DMS79 (cell line): ENCODE data around the gene BMP7.
"Not testable (repeated sequence)": the region's sequence is repeated elsewhere in the genome, so short reads cannot be mapped to it uniquely, and the experiment has no call there.

Experiments used
- DNase-seq: peaks from one replicate; lab custom pipeline; 2025; lab: John Stamatoyannopoulos, UW

The BMP7 gene

DNA sequence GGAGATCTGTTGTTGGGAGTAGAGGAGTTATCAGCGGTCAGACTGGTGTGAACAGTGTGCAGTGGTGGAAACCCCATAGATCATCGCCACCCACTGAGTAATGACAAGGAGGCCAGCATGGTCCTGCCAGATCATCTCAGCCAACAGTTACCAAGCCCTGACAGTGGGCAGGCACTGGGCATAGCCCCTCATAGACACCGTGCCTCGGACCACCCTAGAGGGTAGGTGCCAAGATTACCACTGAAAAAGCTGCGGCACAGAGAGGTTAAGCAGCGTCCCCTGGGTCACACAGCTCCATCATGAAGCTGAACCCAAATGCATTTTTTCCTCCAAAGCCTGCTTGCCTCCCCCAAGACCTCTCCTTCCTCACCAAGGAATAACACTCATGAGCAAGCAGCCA, 21.5 kb upstream of the BMP7 start:
- no peak for DNase-seq

DNA sequence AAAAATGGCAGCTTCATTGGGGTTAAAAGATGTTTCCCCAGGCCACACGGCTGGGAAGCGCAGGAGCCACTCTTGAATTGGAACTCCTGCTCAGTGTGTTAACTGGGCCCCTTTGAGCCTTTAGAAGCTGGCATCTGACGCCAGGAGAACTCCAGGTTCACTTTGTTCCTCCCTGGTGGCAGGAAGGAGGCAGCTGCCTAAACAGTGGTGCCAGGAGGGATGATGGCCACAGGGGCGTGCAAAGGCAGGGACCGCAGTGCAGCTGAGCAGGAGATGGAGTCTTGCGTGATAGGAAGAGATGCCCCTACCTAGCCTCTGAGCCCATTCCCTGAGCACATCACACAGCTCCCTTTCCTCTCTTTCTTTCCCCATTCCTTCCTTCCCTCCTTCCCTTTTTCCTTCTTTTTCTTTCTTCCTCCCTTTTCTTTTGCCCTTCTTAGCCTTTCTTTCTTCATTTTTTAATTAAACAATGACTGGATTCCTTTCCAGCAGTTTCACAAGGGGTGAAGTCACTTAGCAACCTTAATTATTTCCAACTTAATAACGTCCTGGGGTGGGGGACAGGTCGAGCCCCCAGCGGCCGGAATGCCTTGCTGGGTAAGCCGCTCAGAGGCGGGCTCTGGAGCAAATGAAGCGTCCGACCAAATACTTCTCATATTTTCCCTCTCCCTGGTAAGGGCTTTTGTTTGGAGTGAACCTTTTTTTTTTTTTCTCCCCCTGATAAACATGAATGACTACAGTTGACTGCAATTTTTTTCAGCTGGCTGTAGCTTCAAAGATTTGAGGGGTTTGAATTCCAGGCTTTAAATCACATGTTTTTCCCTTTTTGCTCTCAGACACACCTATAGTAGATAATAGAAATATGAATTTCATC, 20.8 kb upstream of the BMP7 start:
- peak; percentile 28 for DNase-seq

DNA sequence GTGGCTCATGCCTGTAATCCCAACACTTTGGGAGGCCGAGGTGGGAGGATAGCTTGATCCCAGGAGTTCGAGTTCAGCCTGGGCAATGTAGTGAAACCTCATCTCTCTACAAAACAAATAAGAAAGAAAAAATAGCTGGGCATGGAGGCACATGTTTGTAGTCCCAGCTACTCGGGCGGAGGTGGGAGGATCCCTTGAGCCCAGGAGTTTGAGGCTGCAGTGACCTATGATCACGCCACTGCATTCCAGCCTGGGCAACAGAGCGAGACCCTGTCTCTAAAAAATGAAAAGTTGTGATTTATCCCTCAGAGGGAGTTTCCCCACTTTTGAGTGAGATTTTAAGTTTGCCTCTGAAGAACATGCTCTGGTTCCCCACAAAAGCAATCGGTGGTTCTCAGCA, 17.4 kb upstream of the BMP7 start:
- DNase-seq: no peak

DNA sequence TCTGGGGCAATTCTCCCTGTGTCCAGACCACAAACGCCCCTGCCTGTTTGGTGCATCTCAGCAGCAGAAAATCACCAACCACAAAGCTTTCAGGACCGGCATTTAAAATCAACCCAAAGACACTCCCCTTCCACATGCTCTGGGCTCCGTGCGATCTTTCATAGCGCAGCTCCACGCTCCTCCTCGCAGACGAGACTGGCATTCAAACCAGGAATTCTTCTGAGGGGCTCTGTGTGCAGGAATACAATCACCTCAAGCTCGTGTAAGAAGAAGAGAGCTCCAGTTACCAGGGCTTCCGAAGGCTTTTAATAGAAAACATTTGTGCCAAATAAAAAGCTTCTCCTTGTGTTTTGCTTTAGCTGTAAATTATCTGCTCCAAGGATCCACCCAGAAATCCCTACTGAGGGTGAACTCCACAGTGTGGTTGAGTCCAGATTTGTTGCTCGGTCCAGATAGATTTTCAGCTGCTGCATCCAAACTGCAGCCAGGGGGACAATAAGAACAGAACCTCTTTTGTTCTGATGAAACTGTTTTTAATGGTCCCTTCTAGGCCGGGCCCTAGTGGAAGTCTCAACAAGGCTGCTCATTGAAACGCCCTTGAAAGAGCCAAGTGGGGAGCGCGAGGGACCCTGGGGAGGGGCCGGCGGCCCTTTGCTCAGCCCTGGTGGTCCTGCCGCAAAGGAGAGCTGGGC, 16.4 kb upstream of the BMP7 start:
- no peak for DNase-seq

DNA sequence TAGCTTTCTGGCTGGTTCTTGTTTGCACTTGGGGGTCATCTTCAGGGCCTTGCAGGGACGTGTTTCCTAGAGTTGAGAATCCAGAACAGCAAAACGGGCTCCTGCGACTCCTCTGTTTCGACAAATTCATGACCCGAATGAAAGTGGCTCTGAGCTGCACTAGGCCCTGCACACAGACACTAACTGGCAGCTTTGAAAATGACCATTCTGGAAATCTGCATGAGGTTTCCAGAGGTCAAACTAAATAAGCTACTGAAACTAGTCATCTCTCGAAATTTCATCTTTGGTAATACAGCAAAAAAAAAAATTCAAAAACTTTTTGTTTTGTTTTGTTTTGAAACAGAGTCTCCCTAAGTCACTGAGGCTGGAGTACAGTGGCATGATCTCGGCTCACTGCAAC, 15.5 kb upstream of the BMP7 start:
- no peak for DNase-seq

DNA sequence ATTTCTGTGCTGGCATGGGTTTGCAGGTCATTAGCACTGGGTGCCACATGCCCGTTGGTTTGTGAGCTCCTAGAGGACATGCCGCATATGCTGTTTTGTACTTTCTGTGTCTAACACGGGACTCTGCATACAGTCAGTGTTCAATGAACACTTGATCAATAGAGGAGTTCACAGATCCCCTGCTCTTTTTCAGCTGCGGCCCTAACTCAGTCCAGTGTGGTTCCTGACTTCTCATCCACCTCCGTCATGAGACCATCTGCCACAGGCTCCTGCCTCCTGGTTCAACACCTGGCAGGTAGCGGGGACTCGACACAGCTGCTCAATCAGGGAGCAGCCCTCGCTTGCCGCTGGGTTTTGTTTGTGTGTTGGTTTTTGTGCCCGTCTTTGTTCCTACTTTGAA, 13.8 kb upstream of the BMP7 start:
- DNase-seq: no peak

DNA sequence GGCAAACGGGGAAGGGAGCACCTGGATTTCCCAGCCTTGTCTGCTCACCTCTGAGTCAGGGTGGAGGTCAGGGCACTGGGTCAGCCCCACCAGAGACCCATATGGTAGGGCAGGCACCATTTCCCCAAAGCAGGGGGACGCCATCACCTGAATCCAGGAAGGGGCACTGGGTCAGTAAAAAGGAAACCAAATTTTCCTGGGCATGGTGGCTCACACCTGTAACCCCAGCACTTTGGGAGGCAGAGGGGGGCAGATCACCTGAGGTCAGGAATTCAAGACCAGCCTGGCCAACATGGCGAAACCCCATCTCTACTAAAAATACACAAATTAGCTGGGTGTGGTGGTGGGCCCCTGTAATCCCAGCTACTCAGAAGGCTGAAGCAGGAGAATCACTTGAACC, 13.1 kb upstream of the BMP7 start:
- DNase-seq: not testable (repeated sequence)

DNA sequence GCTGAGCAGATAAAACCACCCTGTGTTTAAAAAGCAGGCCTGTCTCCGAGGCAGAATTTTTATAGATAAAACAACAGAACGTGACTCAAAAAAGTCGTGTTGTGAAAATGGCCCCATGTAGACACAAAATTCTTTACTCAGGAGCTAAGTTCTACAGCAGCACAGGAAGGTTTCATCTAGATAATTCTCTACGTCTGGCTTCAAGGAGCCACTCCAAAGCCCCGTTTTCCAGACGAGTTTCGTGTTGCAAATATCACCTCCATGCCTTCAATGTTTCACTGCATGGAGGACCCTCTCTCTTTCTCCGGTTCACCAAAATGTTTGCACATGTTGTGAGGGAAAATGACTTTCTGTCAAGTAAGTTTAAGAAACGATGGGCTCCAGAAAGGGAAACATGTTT, 12.0 kb upstream of the BMP7 start:
- DNase-seq: no peak

DNA sequence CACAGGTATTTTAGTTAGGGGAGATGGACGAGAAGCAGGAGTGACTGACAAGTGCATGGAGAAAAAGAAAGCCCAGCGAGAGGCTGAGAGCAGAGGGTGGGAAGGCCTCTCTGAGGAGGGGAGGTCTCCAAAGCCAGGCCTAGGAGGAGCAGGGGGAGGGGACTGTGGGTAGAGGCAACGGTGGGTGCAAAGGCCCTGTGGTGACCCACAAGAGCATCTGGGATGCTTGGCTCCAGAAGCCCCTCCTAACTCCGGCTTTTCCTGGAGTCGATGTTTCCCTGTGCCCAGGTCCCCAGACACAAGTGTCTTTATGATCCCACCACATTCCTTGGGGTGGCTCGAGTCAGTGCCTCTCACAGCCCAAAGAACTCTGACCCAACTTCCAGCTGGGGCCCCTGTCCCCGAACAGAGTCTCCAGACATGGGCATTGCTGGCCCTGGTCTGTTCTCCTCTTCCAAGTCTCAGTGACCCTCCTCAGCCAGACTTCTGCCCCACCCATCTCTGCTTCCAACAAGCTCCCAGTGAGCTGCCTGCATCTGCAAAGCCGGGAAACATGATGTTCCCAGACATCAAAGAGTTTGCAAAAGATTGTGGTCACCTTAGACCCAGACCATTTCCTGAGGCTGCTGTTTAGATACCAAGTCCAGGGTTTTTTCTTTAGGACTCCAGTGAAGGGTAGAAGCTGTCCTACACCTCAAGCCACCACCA, 11.1 kb upstream of the BMP7 start:
- no peak for DNase-seq

DNA sequence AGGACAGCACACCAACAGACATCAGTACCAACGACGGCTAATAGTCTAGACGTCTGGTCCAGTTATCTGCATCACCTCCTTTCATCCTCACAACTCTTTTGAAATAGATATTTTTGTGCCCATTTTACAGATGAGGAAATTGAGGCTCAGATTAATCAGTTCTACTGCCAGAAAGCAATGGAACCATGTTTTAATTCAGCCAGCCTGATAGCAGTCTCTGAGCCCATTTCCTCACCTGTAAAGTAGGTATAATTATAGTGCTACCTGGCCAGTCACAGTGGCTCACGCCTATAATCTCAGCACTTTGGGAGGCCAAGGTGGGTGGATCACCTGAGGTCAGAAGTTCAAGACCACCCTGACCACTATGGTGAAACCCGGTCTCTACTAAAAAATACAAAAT, 9.8 kb upstream of the BMP7 start:
- DNase-seq: no peak

DNA sequence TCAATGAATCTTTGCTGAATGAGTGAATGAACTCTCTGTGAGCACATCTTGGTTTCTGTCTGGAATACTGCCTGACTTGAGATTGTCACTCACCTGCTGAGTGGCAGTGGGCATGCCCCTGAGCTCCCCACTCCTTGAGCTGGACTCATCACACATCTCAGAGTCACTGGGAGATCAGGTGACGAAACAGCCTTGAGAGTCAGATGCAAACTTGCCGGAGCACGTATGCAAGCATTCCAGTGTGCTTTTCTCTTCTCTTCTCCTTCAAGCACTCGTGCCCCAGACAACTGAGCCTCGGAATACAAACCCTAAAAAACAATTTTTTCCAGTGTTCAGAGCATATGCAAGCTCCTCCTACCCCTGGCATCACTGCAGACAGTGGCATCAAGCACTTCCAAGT, 9.4 kb upstream of the BMP7 start:
- no peak for DNase-seq

DNA sequence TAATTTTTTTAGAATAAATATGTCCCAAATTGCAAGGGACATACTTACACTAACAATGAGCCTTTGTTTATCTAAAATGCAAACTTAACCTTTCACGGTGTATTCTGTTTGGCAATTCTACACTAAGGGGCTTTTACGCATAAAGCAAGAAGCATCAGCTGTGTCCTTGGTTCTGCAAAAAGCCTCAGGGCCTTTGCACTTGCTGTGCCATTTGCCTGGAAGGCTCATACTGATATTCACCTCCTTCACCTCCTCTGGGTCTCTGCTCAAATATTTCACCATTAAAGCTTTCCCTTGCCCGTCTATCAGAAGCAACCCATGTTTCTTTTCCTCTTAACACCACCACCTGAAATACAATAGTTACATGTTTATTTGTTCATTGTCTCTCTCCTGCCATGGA, 8.9 kb upstream of the BMP7 start:
- no peak for DNase-seq

DNA sequence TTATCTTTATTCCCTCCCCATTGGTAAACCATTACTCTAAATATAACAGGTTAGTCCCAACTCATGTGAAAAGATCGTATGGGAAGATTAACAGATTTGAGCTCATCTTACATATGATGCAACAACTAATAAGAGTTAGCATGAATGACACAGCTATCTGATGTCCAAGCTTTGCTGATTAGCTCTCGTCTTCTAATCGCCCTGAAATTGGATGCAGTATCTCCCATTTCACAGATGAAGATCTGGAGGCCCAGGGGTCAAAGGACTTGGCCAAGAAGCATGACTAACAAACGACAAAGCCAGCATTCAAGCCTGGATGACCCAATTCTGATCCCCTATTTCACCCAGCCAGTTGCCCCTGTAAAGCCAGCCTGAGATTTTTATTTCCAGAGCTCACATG, 8.4 kb upstream of the BMP7 start:
- DNase-seq: no peak

DNA sequence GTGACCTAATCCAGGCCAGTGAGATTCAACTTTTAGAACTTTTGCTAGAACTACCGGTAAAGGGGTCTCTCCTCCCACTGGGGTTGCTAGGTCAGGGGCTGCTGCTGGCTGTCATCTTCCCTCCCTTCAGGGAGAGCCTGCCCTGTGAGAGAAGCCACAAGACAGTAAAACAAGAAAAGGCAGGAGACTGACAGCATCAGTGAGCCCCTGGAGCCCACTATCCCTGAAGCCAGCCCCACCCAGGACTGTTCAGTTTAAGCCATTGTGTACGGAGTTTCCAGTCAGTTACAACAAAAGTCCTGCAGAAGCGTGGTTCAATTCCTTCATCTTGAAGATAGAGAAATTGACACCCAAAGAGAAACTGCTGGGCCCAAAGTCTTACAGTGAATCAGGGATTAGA, 7.9 kb upstream of the BMP7 start:
- no peak for DNase-seq

DNA sequence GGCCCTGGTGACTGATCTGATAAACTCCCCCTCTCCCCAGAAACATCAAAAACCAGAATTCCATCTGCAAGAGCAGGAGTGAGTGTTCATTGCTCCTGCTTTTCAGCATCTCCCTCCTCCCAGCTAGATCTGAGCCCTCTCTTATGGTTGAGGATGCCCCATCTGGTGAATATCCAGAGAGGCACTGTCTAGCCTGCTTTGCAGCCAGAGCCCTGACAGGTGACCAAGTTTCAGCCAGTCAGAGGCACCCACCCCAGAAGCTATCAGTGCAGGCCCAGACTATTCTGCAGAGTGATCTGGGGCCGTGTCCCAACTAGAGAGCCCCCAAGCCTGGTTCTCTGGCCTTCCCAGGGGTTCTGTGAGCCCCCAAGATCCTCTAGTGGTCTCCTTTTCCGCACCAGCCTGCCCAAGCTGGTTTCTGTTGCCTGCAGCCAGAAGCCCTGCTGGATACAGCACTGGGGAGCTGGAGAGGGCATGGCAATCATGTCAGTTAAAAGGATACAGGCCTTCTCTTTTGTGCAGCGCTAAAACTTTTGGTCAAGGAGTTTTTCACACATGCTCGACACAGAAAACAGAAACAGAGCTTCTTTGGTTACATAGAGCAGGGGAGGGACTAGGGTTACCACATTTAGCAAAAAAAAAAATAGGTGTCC, 6.6 kb upstream of the BMP7 start:
- no peak for DNase-seq

DNA sequence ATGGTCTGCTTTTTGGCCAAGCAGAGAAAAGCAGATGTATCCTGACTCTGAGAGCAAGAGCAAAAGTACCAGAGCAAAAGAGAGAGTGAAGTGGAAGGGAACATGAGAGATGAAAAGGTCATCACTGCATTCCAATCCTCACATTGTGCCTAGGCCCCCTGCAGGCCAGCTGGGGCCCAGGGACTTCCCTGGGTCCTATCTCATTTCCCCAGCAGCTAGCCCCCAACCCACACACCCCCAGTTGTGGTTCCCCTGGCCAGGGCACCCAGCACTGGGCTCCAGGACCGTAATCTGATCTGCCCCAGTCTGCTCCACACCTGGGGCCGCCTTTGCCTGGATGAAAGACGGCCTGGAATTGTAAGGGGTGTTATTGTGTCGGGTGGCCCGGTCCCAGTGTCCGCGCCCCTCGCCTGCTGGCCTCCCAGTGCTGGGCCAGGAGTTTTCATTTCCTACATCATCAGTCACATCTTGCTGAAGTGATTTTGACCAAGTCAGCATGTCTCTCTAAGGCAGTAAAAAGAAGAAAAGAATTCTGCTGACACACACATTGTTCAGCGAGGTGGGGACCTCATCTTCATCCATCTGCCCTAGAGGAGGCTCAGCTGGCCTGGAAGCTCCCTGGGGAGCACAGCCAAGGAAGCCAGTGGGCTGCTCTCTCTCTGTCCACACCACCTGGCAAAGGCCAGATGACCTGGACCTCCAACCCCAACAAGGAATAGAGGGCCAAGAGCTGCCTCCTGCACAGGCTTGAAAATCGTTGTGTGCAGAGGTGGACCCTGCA, 4.0 kb upstream of the BMP7 start:
- no peak for DNase-seq

DNA sequence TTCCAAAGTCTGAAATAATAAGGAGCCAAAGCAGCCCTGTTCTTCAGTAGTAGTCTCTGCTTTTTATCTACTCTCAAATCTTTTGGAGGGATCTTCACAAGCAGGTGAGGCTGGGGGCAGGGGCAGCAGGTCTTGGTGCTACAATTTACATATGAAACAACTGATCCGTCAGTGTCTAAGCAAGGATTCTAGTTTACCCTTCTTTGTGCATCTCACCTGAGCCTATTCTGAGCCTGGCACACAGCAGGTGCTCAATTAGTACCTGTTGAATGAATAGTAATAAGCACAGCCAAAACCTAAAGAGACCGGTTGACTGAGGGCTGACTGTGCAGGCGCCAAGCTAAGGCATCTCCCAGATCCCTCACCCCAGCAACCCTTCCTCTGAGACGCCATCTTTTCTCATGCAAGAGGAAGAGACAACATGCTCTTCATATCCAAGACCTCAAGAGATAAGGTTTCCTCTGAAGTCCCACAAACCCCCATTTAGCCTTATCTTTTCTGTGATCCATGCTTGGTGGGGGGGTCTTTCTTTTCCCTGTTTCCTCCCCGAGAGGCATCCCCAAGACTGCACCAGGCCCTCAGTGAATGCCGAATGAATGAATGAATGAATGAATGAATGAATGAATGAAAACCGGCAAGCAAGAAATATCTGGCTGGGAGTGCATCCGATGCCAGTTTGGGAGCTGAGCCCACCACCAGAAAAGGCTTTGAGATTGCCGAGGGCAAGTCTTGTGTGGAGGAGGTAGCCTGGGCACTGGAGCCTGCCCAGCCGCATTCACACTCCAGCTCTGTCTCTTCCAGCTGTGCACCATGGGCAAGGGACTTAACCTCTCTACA, 2.9 kb upstream of the BMP7 start:
- DNase-seq: no peak

DNA sequence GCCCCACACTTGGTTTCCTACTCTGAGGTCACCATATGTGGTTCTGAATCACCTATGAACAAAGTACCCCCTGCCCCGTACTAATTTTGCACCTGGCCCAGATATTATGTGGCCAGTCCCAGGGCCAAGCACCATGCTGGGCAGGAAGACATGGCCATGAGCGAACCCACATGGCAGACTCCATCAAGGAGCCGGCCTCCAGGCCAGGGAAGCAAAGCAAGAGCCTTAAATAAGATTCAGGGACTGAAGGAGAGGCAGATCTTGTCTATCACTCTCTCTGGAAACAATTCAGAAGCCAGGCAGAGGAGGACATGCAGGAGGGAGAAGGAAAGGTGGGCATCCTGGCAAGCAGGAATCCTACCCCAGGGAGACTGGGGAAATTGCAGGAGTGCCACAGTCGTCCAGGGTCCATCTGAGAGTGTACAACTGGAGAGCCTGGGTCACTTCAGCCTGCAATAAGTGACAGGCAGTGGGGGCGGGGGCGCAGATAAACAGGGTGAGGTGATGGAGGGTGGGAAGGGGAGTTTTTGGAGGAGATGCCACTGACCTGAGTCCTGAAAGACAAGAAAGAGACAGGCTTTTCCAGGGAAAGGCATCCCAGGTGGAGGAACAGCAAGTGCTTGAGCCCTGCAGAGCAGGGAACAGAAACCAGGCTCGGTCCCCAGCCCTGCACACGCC, 2.1 kb upstream of the BMP7 start:
- no peak for DNase-seq

DNA sequence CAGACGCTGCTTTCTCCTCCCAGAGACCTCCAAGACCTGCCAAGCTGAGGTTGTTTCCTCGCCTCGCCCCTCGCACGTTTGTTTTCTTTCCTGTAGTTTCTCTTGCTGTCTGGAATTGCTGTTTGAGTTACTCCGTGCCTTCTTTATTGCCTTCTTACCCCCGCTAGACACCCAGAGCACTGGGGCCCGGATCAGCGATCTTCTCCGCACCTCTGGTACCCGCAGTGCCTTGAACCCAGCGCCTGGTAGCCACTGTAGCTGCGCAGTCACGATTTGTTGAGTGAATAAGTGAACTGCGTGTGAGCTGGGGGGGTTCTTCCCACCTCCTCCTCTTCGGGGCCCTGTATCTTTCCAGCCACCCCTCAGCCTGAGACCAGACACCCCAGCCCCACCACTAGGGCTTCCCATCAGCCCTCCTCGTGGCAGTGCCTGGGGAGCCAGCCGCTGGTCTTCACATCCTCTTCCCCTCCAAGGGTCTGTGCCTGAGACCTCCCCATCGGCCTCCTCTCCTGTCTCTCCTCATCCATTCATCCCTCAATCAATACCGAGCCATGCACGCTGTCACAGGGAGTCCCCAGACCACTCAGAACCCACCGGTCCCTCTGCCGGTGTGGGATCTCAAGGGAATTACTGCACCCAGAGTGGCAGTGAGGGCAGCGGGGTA, 849 bp upstream of the BMP7 start:
- DNase-seq: no peak

DNA sequence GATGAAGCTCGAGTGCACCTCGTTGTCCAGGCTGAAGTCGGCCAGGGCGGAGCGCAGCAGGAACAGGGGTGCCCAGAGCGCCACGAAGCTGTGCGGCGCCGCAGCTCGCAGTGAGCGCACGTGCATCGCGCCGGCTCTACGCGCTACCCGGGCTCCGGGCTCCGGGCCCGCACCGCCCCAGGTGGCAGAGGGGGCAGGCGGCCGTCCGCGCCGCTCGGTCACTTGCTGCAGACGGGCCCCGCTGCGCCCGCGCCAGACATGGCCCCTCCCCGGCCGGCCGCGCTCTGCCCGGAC, 497 bp downstream of the BMP7 start:
- DNase-seq: no peak
